HFFc6 (cell line): ENCODE measurements around the gene CNIH1. TPM values are rescaled to one million over a fixed set of nuclear protein-coding genes. Genes with fewer than 3 reads are reported as not detected.
"Not testable (repeated sequence)": the region's sequence is repeated elsewhere in the genome, so short reads cannot be mapped to it uniquely, and the experiment has no call there.

Source experiments
- DNase-seq: peaks from one replicate; pipeline ENCODE4 v3.0.0-alpha.2; 2018
- H3K27ac Mint-ChIP-seq: 2 replicates; pipeline ENCODE4 v1.8.0; 2020; ENCODE audit warnings: mild to moderate bottlenecking, mixed read lengths
- H3K27me3 Mint-ChIP-seq: 2 replicates; pipeline ENCODE4 v1.8.0; 2021; ENCODE audit warnings: mild to moderate bottlenecking, moderate library complexity, mixed read lengths; ENCODE audit not compliant: insufficient read depth
- H3K36me3 Mint-ChIP-seq: 2 replicates; pipeline ENCODE4 v1.8.0; 2021; ENCODE audit warnings: low read depth, mixed read lengths
- H3K4me1 Mint-ChIP-seq: 2 replicates; pipeline ENCODE4 v1.8.0; 2020; ENCODE audit warnings: low read depth, mixed read lengths
- H3K4me3 Mint-ChIP-seq: 2 replicates; pipeline ENCODE4 v1.8.0; 2020; ENCODE audit warnings: mild to moderate bottlenecking, moderate library complexity, mixed read lengths
- H3K9me3 Mint-ChIP-seq: 2 replicates; pipeline ENCODE4 v1.8.0; 2020; ENCODE audit warnings: mild to moderate bottlenecking, mixed read lengths
- total RNA-seq, 6 experiments: library from RNA; stranded (reverse); fragmentation: NEBNext Ultra II Directional; extraction: Animal tissue kit (Norgen Biotek cat#: 25700); gene quantifications; 2 replicates in 1 of 6; 3 replicates in 5 of 6; pipeline ENCODE4 v1.2.3, GENCODE V29; 2021
- TF ChIP-seq, protein P1 (sequence below): fragments of 200-600 bp; sonication (generic); IDR thresholded peaks from 2 replicates; pipeline ENCODE4 v1.5.0; 2021; ENCODE audit warnings: antibody characterized with exemption, mild to moderate bottlenecking

CNIH1 gene
- total RNA-seq, 6 experiments from 2014 or later = 158 to 212 (median 194) TPM

GRCh38 chr14:54455363-54455762 lies 14.2 kb upstream of the CNIH1 start:
- no peak overlapping the region for H3K27ac Mint-ChIP-seq
- H3K36me3 Mint-ChIP-seq = 0 out of 2 replicates have a peak, but pooled peaks cover 9% of the 10 kb centered on the region
- H3K4me1 Mint-ChIP-seq = peaks cover 23% of the 10 kb centered on the region
- H3K9me3 Mint-ChIP-seq = peaks cover 15% of the 10 kb centered on the region
- no peak for DNase-seq
- no peaks in the 10 kb centered on the region; the same call in 1 of the 2 replicates for H3K27me3 Mint-ChIP-seq
- TF ChIP-seq, protein P1, sequence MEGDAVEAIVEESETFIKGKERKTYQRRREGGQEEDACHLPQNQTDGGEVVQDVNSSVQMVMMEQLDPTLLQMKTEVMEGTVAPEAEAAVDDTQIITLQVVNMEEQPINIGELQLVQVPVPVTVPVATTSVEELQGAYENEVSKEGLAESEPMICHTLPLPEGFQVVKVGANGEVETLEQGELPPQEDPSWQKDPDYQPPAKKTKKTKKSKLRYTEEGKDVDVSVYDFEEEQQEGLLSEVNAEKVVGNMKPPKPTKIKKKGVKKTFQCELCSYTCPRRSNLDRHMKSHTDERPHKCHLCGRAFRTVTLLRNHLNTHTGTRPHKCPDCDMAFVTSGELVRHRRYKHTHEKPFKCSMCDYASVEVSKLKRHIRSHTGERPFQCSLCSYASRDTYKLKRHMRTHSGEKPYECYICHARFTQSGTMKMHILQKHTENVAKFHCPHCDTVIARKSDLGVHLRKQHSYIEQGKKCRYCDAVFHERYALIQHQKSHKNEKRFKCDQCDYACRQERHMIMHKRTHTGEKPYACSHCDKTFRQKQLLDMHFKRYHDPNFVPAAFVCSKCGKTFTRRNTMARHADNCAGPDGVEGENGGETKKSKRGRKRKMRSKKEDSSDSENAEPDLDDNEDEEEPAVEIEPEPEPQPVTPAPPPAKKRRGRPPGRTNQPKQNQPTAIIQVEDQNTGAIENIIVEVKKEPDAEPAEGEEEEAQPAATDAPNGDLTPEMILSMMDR = no peak
- H3K4me3 Mint-ChIP-seq = no peak overlapping the region

DNA sequence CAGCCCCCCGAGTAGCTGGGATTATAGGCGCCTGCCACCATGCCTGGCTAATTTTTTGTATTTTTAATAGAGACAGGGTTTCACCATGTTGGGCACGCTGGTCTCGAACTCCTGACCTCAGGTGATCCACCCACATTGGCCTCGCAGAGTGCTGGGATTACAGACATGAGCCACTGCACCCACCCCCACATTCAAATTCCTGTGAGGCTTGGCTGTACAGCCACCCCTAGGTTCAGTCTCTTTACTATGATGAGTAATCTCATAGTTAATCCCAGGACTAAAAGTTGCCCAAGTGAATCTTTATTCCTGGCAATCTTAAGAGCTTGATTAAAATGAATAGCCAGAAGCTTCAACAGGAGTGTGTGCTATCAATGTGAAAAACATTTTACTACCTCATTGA lies 12.8 kb upstream of the CNIH1 start:
- H3K27ac Mint-ChIP-seq, H3K36me3 Mint-ChIP-seq, H3K9me3 Mint-ChIP-seq, H3K27me3 Mint-ChIP-seq, H3K4me3 Mint-ChIP-seq: not testable (repeated sequence)
- DNase-seq = peak; percentile 32
- H3K4me1 Mint-ChIP-seq = peaks cover 36% of the 10 kb centered on the region

DNA sequence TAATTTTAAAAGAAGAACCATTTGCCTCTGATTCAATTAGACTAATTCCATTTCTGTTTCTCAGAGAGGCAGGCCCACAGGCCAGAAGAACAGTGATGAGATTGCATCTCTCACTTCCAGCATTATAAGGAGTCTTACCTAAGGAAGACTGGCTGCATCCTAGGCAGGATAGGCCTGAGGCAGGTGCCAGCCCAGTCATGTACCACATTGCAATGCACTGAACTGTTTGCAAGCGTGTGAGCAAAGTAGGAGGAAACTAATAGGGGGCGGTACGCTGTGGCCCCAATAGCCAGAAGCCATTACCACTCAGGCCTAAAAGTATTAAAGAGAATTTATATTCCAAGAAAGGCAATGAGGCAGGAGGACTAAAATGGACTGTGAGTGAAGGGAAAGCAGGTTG lies 12.1 kb upstream of the CNIH1 start:
- DNase-seq = no peak
- no peak overlapping the region for H3K27ac Mint-ChIP-seq
- TF ChIP-seq, protein P1 = no peak
- H3K9me3 Mint-ChIP-seq = peaks cover under 1% of the 10 kb centered on the region
- no peak overlapping the region for H3K4me3 Mint-ChIP-seq
- H3K27me3 Mint-ChIP-seq = no peaks in the 10 kb centered on the region; the same call in 1 of the 2 replicates
- H3K4me1 Mint-ChIP-seq = peaks cover 44% of the 10 kb centered on the region
- 0 out of 2 replicates have a peak, but pooled peaks cover 1% of the 10 kb centered on the region for H3K36me3 Mint-ChIP-seq

GRCh38 chr14:54451961-54452360 lies 10.8 kb upstream of the CNIH1 start:
- H3K36me3 Mint-ChIP-seq = no peaks in the 10 kb centered on the region
- H3K4me3 Mint-ChIP-seq = no peak overlapping the region
- DNase-seq = no peak
- TF ChIP-seq, protein P1 = no peak
- H3K4me1 Mint-ChIP-seq = peaks cover 54% of the 10 kb centered on the region
- H3K27ac Mint-ChIP-seq = no peak overlapping the region
- H3K9me3 Mint-ChIP-seq = no peaks in the 10 kb centered on the region
- H3K27me3 Mint-ChIP-seq = no peaks in the 10 kb centered on the region; the same call in 1 of the 2 replicates

GRCh38 chr14:54451121-54451601 lies 10.0 kb upstream of the CNIH1 start:
- Mint-ChIP-seq H3K9me3 (no peaks in the 10 kb centered on the region), H3K4me3 (no peak overlapping the region), H3K27ac (peak overlapping the region; percentile 24; the same call in 1 of the 2 replicates), H3K4me1 (peaks cover 59% of the 10 kb centered on the region), H3K36me3 (no peaks in the 10 kb centered on the region), H3K27me3 (no peaks in the 10 kb centered on the region; the same call in 1 of the 2 replicates)
- TF ChIP-seq, protein P1 = no peak
- DNase-seq = no peak

DNA sequence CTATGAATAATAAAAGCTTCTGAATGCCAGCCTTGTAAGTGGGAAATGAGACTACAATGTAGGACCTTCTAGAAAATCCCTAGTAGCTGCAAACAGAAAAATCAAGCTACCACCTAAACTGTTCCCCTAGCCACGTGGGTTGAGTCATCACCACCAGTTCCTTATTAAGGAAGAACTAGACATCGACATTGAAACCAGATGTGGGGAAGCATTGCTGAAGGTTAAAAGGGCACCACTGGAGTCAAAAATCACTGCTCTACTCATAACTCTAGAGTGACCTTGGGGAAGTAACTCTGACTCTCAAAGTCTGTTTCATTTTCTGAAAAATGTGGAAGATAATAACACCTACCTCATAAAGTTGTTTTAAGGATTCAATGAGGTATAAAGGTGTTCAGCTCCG lies 9.4 kb upstream of the CNIH1 start:
- TF ChIP-seq, protein P1 = no peak
- peaks cover 59% of the 10 kb centered on the region for H3K4me1 Mint-ChIP-seq
- no peaks in the 10 kb centered on the region for H3K36me3 Mint-ChIP-seq
- DNase-seq = peak; percentile 49
- H3K4me3 Mint-ChIP-seq = peak overlapping the region; percentile 6; the same call in 1 of the 2 replicates
- peak overlapping the region; percentile 24 for H3K27ac Mint-ChIP-seq
- H3K9me3 Mint-ChIP-seq = no peaks in the 10 kb centered on the region
- no peaks in the 10 kb centered on the region; the same call in 1 of the 2 replicates for H3K27me3 Mint-ChIP-seq
